VCaP (cell line): ENCODE measurements around the gene C9orf72.

Source experiments
- H3K27ac ChIP-seq: fragments of 450-650 bp; 2 replicates; pipeline ENCODE4 v1.5.1; 2017
- TF ChIP-seq, protein P1 (sequence below): fragments of 450-650 bp; conservative IDR thresholded peaks from 2 replicates; pipeline ENCODE4 v1.5.1; 2017; ENCODE audit warnings: mild to moderate bottlenecking, moderate library complexity

Gene C9orf72

DNA sequence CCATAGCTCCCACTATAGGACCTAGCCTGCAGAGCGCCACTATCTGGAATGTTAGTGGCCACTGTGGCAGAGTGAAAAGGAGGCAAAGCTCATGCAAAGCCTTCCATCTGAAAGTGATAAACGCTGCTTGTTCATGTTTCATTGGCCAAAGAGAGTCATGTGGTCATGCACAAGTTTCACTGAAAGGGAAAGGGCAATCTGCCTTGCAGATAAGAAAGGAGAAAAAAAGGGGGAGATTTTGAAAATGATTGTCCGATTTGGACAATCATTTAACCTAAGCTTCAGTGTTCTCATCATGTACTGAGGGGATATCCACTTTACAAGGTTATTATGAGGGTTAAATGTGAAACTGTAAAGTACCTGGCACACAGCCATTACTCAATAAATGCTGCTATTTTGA, 34.6 kb downstream of the C9orf72 start:
- TF ChIP-seq, protein P1, sequence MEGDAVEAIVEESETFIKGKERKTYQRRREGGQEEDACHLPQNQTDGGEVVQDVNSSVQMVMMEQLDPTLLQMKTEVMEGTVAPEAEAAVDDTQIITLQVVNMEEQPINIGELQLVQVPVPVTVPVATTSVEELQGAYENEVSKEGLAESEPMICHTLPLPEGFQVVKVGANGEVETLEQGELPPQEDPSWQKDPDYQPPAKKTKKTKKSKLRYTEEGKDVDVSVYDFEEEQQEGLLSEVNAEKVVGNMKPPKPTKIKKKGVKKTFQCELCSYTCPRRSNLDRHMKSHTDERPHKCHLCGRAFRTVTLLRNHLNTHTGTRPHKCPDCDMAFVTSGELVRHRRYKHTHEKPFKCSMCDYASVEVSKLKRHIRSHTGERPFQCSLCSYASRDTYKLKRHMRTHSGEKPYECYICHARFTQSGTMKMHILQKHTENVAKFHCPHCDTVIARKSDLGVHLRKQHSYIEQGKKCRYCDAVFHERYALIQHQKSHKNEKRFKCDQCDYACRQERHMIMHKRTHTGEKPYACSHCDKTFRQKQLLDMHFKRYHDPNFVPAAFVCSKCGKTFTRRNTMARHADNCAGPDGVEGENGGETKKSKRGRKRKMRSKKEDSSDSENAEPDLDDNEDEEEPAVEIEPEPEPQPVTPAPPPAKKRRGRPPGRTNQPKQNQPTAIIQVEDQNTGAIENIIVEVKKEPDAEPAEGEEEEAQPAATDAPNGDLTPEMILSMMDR: no peak

DNA sequence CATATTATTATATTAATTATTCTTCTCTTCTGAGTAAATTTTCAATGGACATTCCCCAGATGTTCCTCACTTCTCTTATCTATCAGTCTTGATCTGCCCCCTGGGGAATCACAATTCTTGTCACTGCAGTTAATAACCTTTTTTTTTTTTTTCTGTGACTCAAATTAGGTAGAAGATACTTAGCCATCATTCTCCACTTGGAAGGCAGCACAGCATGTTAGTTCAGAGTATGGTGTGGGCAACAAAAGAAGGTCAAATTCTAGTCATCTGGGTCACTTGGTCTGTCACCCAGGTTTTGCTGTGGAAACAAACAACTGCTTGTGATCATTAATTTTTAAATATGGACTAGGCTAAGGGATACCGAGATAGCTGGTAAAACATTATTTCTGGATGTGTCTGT, 35.5 kb downstream of the C9orf72 start:
- H3K27ac ChIP-seq: no peak overlapping the region
- TF ChIP-seq, protein P1: no peak

More for the DNA sequence above, 34.6 kb downstream of the C9orf72 start:
- H3K27ac ChIP-seq: no peak overlapping the region

DNA sequence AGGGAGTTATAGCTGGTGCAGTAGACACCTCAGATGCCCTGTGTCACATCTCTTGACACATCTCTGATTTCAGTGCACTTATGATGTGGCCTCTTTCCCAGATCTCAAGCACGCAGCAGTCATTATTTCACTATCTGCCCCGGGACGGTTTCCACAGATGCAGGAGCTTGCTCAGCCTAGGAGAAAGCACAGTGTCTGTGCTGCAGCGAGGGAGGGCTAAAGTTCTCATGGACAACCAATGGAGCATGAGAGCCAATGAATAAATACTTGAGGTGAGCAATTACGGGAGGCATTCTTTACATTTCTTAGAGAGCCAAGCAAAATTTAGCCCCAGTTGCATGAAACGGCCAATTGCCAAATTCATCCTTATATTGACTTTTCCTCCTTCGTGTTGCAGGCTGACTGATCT, 36.2 kb downstream of the C9orf72 start:
- no peak overlapping the region for H3K27ac ChIP-seq
- TF ChIP-seq, protein P1: no peak

DNA sequence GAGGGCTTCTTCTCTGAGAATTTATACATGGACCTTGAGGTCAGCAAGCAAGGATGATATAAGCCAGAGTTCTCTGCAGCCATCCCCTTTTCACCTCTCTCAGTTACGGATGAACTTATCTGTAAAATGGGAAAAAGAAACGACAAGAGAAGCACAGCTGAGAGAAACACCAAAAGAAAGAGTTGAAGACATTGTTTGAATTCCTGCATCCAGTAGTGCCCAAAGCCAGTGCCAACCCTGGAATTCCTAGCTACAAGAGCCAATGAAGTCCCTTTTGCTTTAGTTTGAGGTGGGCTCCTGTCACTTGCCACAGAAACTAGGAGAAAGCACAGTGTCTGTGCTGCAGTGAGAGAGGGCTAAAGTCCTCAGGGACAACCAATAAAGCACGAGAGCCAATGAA, 37.1 kb downstream of the C9orf72 start:
- no peak overlapping the region for H3K27ac ChIP-seq
- TF ChIP-seq, protein P1: no peak

DNA sequence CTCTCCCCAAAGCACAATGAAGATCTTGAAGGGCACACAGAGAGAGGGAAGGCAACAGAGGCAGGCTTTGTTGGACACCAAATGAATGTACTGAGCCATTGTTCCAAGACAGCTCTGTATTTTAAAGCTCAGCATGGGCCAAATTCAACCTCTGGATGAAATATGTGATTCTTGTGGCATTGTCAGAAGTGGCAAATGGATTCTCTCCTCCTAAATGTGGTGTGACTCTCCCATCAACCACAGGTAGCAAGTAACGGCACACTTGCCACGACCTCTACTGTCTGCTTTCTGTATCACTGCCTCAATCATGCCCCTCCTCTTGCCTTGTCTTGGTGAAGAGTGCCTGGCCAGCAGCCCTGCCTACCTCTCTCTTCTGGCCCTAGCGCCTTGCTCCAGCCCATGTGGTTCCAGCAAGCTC, 37.6 kb downstream of the C9orf72 start:
- H3K27ac ChIP-seq: no peak overlapping the region
- TF ChIP-seq, protein P1: no peak

DNA sequence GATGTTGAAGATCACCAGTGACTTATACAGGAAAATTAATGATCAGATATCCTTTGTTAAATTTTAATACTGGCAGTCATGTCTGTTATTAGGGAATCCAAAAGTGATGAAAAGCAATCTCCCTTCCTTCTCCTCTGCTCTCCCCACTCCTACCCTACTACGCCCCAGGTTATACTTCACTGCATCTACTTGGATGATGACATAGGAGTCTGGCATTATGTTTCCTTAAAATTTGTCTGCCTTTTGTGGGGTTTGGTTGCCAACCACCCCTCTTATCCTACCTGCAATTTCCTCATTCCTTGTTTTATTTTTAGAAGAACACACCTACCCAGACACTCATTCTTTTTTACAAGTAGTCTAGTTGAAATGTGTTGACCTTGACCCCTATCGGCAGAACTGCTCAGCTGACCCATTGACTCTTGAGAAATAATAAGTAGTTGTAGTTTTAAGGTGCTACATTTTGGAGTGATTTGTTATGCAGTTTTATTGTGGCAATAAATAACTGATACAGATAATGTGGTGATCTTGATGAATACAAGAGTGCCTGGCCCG, 38.5 kb downstream of the C9orf72 start:
- H3K27ac ChIP-seq: no peak overlapping the region
- TF ChIP-seq, protein P1: no peak

DNA sequence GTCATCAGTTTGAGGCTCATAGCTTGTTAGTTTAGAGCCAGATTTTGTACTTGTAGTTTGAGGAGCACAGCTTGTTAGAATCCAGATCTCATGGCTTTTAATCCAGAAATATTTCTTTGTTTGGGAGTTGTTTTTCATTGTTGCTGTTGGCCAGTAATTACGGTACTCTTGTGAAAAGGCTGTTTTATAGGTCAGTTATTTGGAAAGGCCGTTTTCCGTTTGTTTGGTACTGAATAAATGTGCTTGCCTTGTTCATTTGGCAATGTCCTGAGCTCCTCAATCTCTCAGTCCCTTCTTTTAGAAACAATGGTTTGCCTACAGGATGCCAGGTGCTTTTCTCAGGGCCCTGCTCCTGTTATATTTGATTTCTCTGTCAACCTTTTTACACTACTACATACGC, 39.1 kb downstream of the C9orf72 start:
- no peak overlapping the region for H3K27ac ChIP-seq
- TF ChIP-seq, protein P1: no peak
